GM19397 (cell line): ENCODE results near the gene ITPR1.

Experiments used
- ATAC-seq: cut with Tn5 transposase; IDR thresholded peaks from one replicate; pipeline ENCODE4 v1.9.1; 2021; ENCODE audit warnings: mild to moderate bottlenecking, moderate library complexity; ENCODE audit not compliant: unreplicated experiment

The ITPR1 gene

DNA sequence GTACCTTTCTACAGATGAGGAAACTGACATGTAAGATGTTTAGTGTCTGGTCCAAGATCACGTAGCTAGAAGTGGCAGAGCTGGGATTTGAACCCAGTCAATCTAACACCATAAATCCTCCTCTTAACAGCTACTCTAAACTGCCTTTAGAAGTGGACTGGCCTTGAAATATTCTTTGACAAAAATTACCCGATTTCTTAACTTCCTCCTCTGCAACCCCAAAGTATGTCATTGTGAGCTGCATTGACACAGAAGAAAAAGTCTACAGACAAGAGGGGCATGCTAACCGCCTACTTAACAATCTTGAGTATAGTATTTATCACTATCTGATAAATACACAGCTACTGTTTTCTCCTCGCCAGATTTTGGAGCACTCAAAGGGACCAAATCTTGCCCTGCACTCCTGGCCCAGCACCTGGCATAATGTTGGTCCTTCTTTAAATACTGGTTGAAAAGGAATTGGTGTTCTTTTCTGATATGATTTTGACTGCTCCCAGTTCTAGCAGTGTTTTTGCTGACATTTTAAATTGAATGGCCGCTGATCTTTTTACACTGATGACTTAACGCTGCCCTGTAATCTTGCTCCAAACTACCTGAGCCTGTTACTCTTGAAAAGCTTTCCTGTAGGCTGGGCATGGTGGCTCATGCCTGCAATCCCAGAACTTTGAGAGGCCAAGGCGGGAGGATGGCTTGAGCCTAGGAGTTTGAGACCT, 36.9 kb downstream of the ITPR1 start:
- no peak for ATAC-seq

GRCh38 chr3:4531478-4532025, 38.4 kb downstream of the ITPR1 start:
- no peak for ATAC-seq

DNA sequence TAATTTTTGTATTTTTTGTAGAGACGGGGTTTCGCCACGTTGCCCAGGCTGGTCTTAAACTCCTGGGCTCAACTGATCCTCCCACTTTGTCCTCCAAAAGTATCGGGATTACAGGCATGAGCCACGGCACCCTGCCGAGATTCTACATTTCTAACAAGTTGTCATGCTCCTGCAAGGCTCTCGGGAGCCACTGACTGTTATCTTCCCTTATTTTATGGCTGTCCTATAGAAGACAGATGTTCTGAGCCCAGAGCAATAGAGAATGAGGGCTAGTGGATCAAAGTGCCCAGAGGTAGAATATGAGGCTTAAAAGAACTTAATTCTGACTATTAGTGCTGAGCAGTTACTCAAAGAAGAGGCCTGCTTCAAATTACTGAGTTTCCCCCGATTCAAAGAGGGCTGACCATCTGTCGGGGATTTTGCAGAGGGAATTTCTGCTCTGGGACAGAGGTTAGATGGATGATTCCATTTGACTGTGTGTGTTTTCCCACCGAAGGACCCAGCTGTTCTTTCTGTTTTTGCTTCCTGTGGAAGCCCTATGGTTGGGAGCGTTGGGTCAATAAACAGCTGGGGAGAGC, 39.5 kb downstream of the ITPR1 start:
- ATAC-seq: no peak

- no peak for ATAC-seq
Measured at GRCh38 chr3:4533489-4534443, 40.6 kb downstream of the ITPR1 start.

DNA sequence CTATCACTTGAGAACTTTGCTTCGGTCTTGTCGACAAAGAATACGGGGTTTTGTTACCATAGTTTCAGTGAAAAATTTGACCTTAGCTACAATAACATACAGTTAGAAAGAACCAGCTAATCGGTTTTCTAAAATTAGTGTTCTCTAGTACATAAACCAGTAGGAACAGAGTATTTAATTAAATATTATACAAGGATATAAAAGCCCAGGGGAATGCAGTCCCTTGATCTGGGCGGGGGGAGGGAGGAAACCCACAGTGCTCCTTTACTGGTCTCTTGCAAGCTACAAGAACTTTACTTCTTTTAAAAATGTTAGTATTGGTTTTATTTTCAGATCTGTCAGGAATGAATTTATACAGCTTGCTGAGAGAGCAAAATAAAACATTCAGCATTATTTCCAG, 41.8 kb downstream of the ITPR1 start:
- ATAC-seq: no peak

- ATAC-seq: no peak
Measured at GRCh38 chr3:4536260-4536659, 43.1 kb downstream of the ITPR1 start.

DNA sequence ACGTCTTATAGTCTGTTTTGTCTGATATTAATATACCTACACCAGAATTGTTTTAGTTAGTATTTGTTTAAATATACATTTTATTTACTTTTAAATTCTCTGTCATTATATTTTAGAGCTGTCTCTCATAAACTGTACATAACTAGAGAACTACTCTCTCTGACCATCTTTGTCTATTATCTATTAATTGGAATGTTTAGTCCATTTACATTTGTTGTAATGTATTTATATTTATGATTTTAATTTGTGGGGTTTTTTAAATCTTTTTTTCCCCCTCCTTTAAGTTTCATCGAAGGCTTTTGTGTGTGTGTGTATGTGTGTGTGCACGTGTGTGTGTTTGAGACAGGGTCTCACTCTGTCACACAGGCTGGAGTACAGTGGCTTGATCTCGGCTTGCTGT, 47.1 kb downstream of the ITPR1 start:
- no peak for ATAC-seq

GRCh38 chr3:4543110-4543509, 50.0 kb downstream of the ITPR1 start:
- ATAC-seq: no peak

DNA sequence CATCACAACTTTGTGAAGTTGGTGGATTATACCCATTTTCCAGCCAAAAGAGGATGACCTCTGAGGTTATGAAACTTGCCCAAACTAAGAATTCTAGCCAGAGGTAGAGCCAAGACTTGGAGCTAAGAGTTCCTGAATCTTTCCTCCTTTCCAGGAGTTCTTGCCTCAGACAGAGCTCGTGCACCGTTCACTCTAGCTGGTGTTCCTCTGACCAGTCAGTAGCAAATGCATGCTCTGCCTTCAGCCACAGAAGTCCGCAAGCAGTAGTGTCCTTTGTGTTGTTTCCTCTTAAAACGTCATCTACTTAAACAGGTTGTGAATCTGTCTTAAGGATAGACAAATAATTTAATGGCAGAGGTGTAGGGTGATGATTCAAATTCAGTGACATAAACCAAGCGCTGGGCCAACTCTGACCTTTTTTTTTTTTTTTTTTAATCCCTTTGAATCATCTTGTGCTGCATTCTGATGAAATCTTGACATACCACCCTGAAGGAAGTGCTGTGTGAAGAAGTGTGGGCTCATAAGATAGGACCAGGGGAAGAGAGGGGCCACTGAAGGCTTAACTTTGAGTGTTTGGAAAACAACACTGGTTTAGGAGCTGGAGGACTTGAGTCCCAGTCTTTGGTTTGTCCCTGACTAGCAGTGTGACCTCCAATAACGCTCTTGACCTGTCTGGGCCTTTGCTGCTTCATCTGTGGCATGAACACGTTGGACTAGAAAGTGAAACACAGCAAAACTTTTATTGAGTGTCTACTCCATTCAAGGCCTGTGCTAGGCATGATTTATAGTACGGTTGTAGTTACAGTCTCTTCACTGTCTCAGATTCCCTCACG, 53.4 kb downstream of the ITPR1 start:
- no peak for ATAC-seq

GRCh38 chr3:4547799-4548198, 54.7 kb downstream of the ITPR1 start:
- no peak for ATAC-seq

- ATAC-seq: no peak
Measured at GRCh38 chr3:4548356-4548755, 55.2 kb downstream of the ITPR1 start.

- ATAC-seq: no peak
Measured at GRCh38 chr3:4548780-4549179, 55.6 kb downstream of the ITPR1 start.

GRCh38 chr3:4549896-4550295, 56.7 kb downstream of the ITPR1 start:
- ATAC-seq: no peak

DNA sequence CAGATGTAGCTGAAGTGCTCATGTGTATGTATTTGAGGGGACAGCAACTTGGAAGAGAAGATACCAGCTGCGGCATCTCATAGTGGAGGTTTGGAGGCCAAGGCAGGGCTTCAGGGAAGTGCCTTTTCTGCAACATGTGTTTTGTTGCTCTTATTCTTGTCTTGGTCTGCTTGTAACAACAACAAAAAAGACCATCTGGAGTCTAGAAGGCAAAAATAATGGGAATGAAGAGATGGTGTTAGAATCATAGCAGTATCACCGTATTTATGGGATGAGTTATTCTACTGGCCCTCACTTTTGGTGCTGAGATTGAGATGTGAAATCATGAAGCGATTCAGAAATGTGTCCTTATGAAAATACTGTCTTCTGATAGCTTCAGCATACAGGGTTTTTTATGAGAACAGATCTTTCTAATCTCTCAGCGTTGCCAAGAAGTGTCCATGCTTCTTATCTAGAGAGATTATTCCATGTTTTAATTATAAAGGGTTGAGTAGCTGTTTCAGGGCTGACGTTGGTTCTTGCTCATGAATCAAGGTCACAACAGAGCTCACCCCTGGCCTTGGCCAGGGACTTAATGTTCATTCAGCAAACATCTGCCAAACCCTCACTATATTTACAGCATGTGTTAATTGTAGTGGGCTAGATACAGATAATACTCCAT, 58.0 kb downstream of the ITPR1 start:
- ATAC-seq: no peak

DNA sequence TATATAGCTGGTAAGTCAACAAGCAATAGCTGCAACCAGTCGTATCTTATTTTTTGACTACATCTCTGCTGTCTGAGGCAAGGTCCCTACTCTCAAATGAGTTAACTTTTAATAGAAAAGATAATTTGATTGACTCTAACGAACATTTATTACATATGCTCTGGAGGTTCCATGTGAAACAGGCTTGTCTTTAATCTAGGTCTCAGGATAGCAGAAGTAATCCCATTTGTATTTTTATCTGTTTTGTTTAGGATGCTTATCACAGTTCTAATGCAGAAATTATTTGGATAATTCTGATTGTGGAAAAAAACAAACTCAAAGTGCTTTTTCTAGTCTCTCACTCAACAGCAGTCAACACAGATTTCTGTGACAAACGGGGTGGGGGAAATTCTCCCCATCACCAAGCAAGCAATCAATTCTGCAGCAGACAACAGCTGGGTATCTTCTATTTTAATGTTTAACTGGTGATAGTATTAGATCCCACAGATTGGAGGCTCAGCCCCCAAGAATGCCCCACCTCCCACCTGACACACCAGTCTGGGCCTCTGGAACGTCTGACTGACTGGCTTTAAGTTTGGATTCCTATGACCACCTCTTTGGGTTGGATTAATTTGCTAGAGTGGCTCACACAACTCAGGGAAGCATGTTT, 58.8 kb downstream of the ITPR1 start:
- no peak for ATAC-seq

GRCh38 chr3:4552811-4553210, 59.7 kb downstream of the ITPR1 start:
- ATAC-seq: no peak

DNA sequence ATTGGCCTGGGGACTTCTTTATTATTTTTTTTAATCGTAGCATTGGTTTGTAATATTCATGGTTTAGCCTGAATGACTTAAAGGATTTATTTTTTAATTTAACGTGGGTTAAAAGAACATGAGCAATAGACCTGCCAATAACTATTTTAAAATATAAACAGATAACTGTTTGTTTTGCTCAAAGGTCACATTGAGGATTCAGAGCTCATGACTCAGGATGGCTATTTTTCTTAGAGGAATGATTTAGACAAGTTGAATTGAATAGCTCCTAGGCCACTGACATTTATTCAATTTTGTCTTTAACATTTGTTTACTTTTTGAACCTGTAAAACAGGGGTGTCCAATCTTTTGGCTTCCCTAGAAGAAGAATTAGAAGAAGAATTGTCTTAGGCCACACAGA, 68.5 kb downstream of the ITPR1 start:
- ATAC-seq: no peak

GRCh38 chr3:4562595-4562994, 69.4 kb downstream of the ITPR1 start:
- no peak for ATAC-seq

DNA sequence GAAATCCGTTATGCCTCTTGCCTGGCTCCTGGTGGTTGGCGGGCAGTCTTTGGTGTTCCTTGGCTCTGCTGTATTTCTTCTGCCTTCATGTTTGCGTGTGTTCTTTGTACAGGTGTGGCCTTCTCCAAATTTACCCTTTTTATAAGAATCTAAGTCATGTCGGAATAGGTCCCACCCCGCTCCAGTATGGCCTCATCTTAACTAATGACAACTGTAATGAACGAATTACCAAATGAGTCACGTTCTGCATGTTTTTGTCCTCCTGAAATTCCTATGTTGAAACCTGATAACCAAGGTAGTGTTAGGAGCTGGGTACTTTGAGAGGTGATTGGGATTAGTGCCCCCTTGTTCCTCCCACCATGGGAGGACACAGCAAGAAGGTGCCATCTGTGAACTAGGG, 71.1 kb downstream of the ITPR1 start:
- no peak for ATAC-seq
